Astrocyte of the spinal cord (primary cell): ENCODE data around the gene LTB4R.
A peak's percentile ranks its signal among the peaks of the same experiment; 100 is the strongest.

ENCODE experiments used
- DNase-seq: peaks from one replicate; pipeline ENCODE4 v3.0.0; 2011; ENCODE audit warnings: low read depth, low spot score
- H3K4me3 ChIP-seq: 2 replicates; pipeline ENCODE4 v1.5.1; 2011; ENCODE audit warnings: low read depth, mild to moderate bottlenecking, low read length, moderate library complexity
- in situ Hi-C: cut with HindIII; loops from 2 replicates; pipeline ENCODE4 v1.10.0; 2017; ENCODE audit warnings: low sequenced_read_pairs
- TF ChIP-seq, protein P1 (sequence below): IDR thresholded peaks from 2 replicates; pipeline ENCODE4 v1.5.1; 2012; ENCODE audit warnings: low read depth, mild to moderate bottlenecking, low read length, inconsistent platforms

Gene LTB4R

GRCh38 chr14:24361326-24361725, 50.0 kb downstream of the LTB4R start:
- DNase-seq, result no peak
- in situ Hi-C loops, result no loop called here
- no peak overlapping the region for H3K4me3 ChIP-seq
- TF ChIP-seq, protein P1, sequence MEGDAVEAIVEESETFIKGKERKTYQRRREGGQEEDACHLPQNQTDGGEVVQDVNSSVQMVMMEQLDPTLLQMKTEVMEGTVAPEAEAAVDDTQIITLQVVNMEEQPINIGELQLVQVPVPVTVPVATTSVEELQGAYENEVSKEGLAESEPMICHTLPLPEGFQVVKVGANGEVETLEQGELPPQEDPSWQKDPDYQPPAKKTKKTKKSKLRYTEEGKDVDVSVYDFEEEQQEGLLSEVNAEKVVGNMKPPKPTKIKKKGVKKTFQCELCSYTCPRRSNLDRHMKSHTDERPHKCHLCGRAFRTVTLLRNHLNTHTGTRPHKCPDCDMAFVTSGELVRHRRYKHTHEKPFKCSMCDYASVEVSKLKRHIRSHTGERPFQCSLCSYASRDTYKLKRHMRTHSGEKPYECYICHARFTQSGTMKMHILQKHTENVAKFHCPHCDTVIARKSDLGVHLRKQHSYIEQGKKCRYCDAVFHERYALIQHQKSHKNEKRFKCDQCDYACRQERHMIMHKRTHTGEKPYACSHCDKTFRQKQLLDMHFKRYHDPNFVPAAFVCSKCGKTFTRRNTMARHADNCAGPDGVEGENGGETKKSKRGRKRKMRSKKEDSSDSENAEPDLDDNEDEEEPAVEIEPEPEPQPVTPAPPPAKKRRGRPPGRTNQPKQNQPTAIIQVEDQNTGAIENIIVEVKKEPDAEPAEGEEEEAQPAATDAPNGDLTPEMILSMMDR, result no peak

GRCh38 chr14:24362241-24362960, 51.1 kb downstream of the LTB4R start:
- in situ Hi-C loops, result no loop called here
- no peak overlapping the region for H3K4me3 ChIP-seq
- no peak for DNase-seq
- TF ChIP-seq, protein P1, result no peak

DNA sequence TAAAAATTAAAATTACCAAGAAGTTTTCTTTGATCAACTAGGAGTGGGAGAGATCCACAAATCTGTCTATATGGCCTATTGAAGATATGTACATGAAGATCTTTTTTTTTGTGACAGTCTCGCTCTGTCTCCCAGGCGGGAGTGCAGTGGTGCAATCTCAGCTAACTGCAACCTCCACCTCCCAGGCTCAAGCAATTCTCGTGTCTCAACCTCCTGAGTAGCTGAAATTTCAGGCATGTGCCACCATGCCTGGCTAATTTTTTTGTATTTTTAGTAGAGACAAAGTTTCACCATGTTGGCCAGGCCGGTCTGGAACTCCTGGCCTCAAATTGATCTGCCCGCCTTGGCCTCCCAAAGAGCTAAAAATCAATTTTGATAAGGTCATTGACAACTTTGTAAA, 52.1 kb downstream of the LTB4R start:
- in situ Hi-C loops, result no loop called here
- H3K4me3 ChIP-seq, result no peak overlapping the region
- TF ChIP-seq, protein P1, result no peak
- no peak for DNase-seq

- in situ Hi-C loops, result no loop called here
- no peak overlapping the region for H3K4me3 ChIP-seq
- TF ChIP-seq, protein P1, result no peak
Measured at GRCh38 chr14:24364841-24365240, 53.5 kb downstream of the LTB4R start.

GRCh38 chr14:24365600-24366412, 54.5 kb downstream of the LTB4R start:
- DNase-seq, result peak; percentile 93
- TF ChIP-seq, protein P1, result peak; percentile 89
- peak overlapping the region; percentile 94 for H3K4me3 ChIP-seq
- in situ Hi-C loops, result no loop called here

More at GRCh38 chr14:24364841-24365240, 53.5 kb downstream of the LTB4R start:
- DNase-seq, result no peak

DNA sequence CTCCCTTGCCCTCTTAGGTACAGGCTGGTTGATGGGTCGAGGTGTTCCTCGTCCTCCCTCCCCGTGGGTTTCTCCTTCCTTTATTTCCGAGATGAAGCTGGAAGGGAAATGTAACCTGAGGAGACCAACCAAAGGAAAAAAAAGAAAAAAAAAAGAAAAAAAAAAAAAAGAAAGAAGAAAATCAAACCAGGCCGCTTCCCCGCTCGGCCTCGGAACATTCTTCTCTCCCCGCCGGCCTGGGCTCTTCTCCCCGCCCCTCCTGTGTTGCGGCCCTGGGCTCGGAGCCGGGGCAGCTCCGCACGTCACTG, 55.1 kb downstream of the LTB4R start:
- in situ Hi-C loops, result no loop called here
- peak overlapping the region; percentile 94 for H3K4me3 ChIP-seq
- no peak for DNase-seq
- TF ChIP-seq, protein P1, result no peak
